Nephron (organoid): ENCODE measurements around the gene SPAG7.

ENCODE experiments used
- H3K27ac Mint-ChIP-seq, 3 experiments: 2 replicates each; pipeline ENCODE4 v1.8.0; 2020; ENCODE audit warnings: mixed read lengths in 3 of 3, mild to moderate bottlenecking in 2 of 3, moderate library complexity in 1 of 3
- H3K27me3 Mint-ChIP-seq: 2 replicates; pipeline ENCODE4 v1.8.0; 2021; ENCODE audit warnings: low read depth, mild to moderate bottlenecking, moderate library complexity, mixed read lengths
- H3K36me3 Mint-ChIP-seq: 2 replicates; pipeline ENCODE4 v1.8.0; 2020; ENCODE audit warnings: low read depth, mixed read lengths
- H3K4me1 Mint-ChIP-seq: 2 replicates; pipeline ENCODE4 v1.8.0; 2020; ENCODE audit warnings: mixed read lengths
- H3K4me3 Mint-ChIP-seq, 3 experiments: 2 replicates each; pipeline ENCODE4 v1.8.0; 2020; ENCODE audit warnings: mild to moderate bottlenecking in 3 of 3, mixed read lengths in 3 of 3, moderate library complexity in 2 of 3
- H3K9me3 Mint-ChIP-seq: 2 replicates; pipeline ENCODE4 v1.8.0; 2020; ENCODE audit warnings: mixed read lengths
- CTCF ChIP-seq, 3 experiments: fragments of 200-600 bp; sonication (generic); IDR thresholded peaks; one replicate each; pipeline ENCODE4 v1.5.0; 2021; ENCODE audit warnings: antibody characterized with exemption in 3 of 3; ENCODE audit not compliant: unreplicated experiment in 3 of 3

SPAG7 gene

GRCh38 chr17:4966844-4967538 is 626 bp downstream of the SPAG7 start:
- peaks cover 29% of the 10 kb centered on the region for H3K4me1 Mint-ChIP-seq
- H3K9me3 Mint-ChIP-seq = no peaks in the 10 kb centered on the region
- no peak for TF ChIP-seq CTCF (IDR thresholded peaks at IDR 0.05; ENCODE audit: unreplicated experiment in 3 of 3)
- peaks cover 19% of the 10 kb centered on the region for H3K36me3 Mint-ChIP-seq
- peak overlapping the region in 1 of 3 experiments; percentile 94 for H3K27ac Mint-ChIP-seq
- H3K27me3 Mint-ChIP-seq = no peaks in the 10 kb centered on the region
- H3K4me3 Mint-ChIP-seq = no peak overlapping the region

GRCh38 chr17:4965311-4965986 is 2.2 kb downstream of the SPAG7 start:
- Mint-ChIP-seq H3K36me3 (peaks cover 21% of the 10 kb centered on the region), H3K27me3 (no peaks in the 10 kb centered on the region), H3K9me3 (no peaks in the 10 kb centered on the region), H3K4me3 (peak overlapping the region; percentile 50 to 63 (median 53)), H3K4me1 (peaks cover 27% of the 10 kb centered on the region), H3K27ac (peak overlapping the region in 2 of 3 experiments; percentile 12 to 31)
- TF ChIP-seq CTCF (IDR thresholded peaks at IDR 0.05; ENCODE audit: unreplicated experiment in 3 of 3) = no peak

- no peak for TF ChIP-seq CTCF (IDR thresholded peaks at IDR 0.05; ENCODE audit: unreplicated experiment in 3 of 3)
- Mint-ChIP-seq H3K4me1 (peaks cover 32% of the 10 kb centered on the region), H3K9me3 (no peaks in the 10 kb centered on the region), H3K27ac (peak overlapping the region in 2 of 3 experiments; percentile 18 to 54), H3K27me3 (no peaks in the 10 kb centered on the region), H3K4me3 (no peak overlapping the region), H3K36me3 (peaks cover 44% of the 10 kb centered on the region)
Observed at GRCh38 chr17:4960279-4960922, 7.2 kb downstream of the SPAG7 start.

GRCh38 chr17:4959261-4959965 is 8.2 kb downstream of the SPAG7 start:
- peaks cover 40% of the 10 kb centered on the region for H3K36me3 Mint-ChIP-seq
- peak overlapping the region; percentile 23 to 64 (median 56) for H3K27ac Mint-ChIP-seq
- no peaks in the 10 kb centered on the region for H3K9me3 Mint-ChIP-seq
- TF ChIP-seq CTCF (IDR thresholded peaks at IDR 0.05; ENCODE audit: unreplicated experiment in 3 of 3) = no peak
- H3K4me1 Mint-ChIP-seq = peaks cover 32% of the 10 kb centered on the region
- H3K4me3 Mint-ChIP-seq = no peak overlapping the region
- no peaks in the 10 kb centered on the region for H3K27me3 Mint-ChIP-seq

- TF ChIP-seq CTCF (IDR thresholded peaks at IDR 0.05; ENCODE audit: unreplicated experiment in 3 of 3) = no peak
- no peak overlapping the region for H3K27ac Mint-ChIP-seq
- peaks cover 40% of the 10 kb centered on the region for H3K36me3 Mint-ChIP-seq
- H3K4me3 Mint-ChIP-seq = no peak overlapping the region
- H3K27me3 Mint-ChIP-seq = no peaks in the 10 kb centered on the region
- no peaks in the 10 kb centered on the region for H3K9me3 Mint-ChIP-seq
- peaks cover 44% of the 10 kb centered on the region for H3K4me1 Mint-ChIP-seq
Observed at GRCh38 chr17:4958102-4958501, 9.5 kb downstream of the SPAG7 start.
